Breast epithelium (tissue), 3 donors: ENCODE measurements around the gene HNRNPA2B1.
"Not testable (repeated sequence)": the region's sequence is repeated elsewhere in the genome, so short reads cannot be mapped to it uniquely, and the experiment has no call there.

ENCODE experiments used
- CTCF ChIP-seq, 3 donors: fragments of 450-650 bp; IDR thresholded peaks; one replicate each; pipeline ENCODE4 v1.5.1; 2016 to 2017; ENCODE audit warnings: antibody characterized with exemption in 3 of 3, mild to moderate bottlenecking in 3 of 3, moderate library complexity in 3 of 3
- POLR2A ChIP-seq: fragments of 450-650 bp; IDR thresholded peaks from one replicate; pipeline ENCODE4 v1.6.1; 2016; ENCODE audit warnings: antibody characterized with exemption, mild to moderate bottlenecking, moderate library complexity
- POLR2AphosphoS5 ChIP-seq, 3 donors: sonication (generic); formaldehyde crosslinking; IDR thresholded peaks; one replicate each; pipeline ENCODE4 v1.6.1; 2017; ENCODE audit warnings: antibody characterized with exemption in 3 of 3

- TF ChIP-seq POLR2A; CTCF (IDR thresholded peaks at IDR 0.05); POLR2AphosphoS5 (IDR thresholded peaks at IDR 0.05): not testable (repeated sequence)
These were observed 24.6 kb downstream of the HNRNPA2B1 start for GRCh38 chr7:26175903-26176302.
